GM23338 (cell line): ENCODE data around the gene PDYN.

Experiments
- CREB1 ChIP-seq: fragments of 250-450 bp; sonication (Bioruptor Pico); IDR thresholded peaks from 2 replicates; pipeline ENCODE4 v1.5.0; 2020; ENCODE audit warnings: low read depth, mild to moderate bottlenecking, moderate library complexity
- CTCF ChIP-seq, 2 experiments: fragments of 200-600 bp in 1 of 2; sonication (generic) in 1 of 2; conservative IDR thresholded peaks; 2 replicates each; pipeline versions ENCODE4 v1.5.1 to v1.6.1; 2016 to 2017; ENCODE audit warnings: antibody characterized with exemption in 2 of 2, low read depth in 2 of 2, mild to moderate bottlenecking in 2 of 2, moderate library complexity in 1 of 2
- ETS1 ChIP-seq: IDR thresholded peaks from 2 replicates; pipeline ENCODE4 v1.6.1; 2016; ENCODE audit warnings: antibody characterized with exemption
- EZH2 ChIP-seq: fragments of 200-600 bp; sonication (generic); IDR thresholded peaks from one replicate; pipeline ENCODE4 v1.8.0; 2017; ENCODE audit warnings: antibody characterized with exemption, mild to moderate bottlenecking, low read depth; ENCODE audit not compliant: unreplicated experiment
- EZH2phosphoT487 ChIP-seq: fragments of 200-600 bp; sonication (generic); IDR thresholded peaks from one replicate; pipeline ENCODE4 v1.8.1; 2018; ENCODE audit warnings: antibody characterized with exemption; ENCODE audit not compliant: unreplicated experiment
- JUNB ChIP-seq: IDR thresholded peaks from one replicate; pipeline ENCODE4 v1.6.1; 2016; ENCODE audit warnings: antibody characterized with exemption; ENCODE audit not compliant: unreplicated experiment
- NANOG ChIP-seq: IDR thresholded peaks from 2 replicates; pipeline ENCODE4 v1.6.1; 2016; ENCODE audit warnings: antibody characterized with exemption, borderline replicate concordance
- POLR2AphosphoS5 ChIP-seq: IDR thresholded peaks from 2 replicates; pipeline ENCODE4 v1.6.1; 2016; ENCODE audit warnings: antibody characterized with exemption, low read depth
- REST ChIP-seq: IDR thresholded peaks from one replicate; pipeline ENCODE4 v1.6.1; 2018; ENCODE audit warnings: antibody characterized with exemption; ENCODE audit not compliant: unreplicated experiment
- STAT1 ChIP-seq: IDR thresholded peaks from one replicate; pipeline ENCODE4 v1.6.1; 2016; ENCODE audit warnings: antibody characterized with exemption; ENCODE audit not compliant: unreplicated experiment
- ZNF114 ChIP-seq: fragments of 250-450 bp; sonication (Bioruptor Pico); IDR thresholded peaks from 2 replicates; pipeline ENCODE4 v1.5.0; 2020; ENCODE audit warnings: mild to moderate bottlenecking, moderate library complexity
- ZNF331 ChIP-seq: fragments of 250-450 bp; sonication (Bioruptor Pico); IDR thresholded peaks from 2 replicates; pipeline ENCODE4 v1.5.0; 2020; ENCODE audit warnings: low read depth, mild to moderate bottlenecking, moderate library complexity
- ZNF462 ChIP-seq: fragments of 250-450 bp; sonication (Bioruptor Pico); IDR thresholded peaks from 2 replicates; pipeline ENCODE4 v1.5.0; 2020; ENCODE audit warnings: mild to moderate bottlenecking, moderate library complexity

GRCh38 chr20:1971893-1972586 lies 21.8 kb downstream of the PDYN start:
- TF ChIP-seq CTCF (conservative IDR thresholded peaks at IDR 0.05; ENCODE audit: low read depth in 2 of 2) (no peak), EZH2 (no peak), EZH2phosphoT487 (no peak), REST (no peak), JUNB (no peak), POLR2AphosphoS5 (no peak), CREB1 (no peak), ETS1 (no peak), NANOG (no peak), ZNF331 (CRISPR knock-in tag) (no peak), STAT1 (no peak), ZNF462 (CRISPR knock-in tag) (no peak), ZNF114 (no peak)
